ENCODE data around the gene HMGCS1. TPM values are rescaled to one million over a fixed set of nuclear protein-coding genes. Genes with fewer than 3 reads are reported as not detected.
"Not testable (repeated sequence)": the region's sequence is repeated elsewhere in the genome, so short reads cannot be mapped to it uniquely, and the experiment has no call there.

HMGCS1 gene
- total RNA-seq, 1 experiment from 2014 or later: 57.0 TPM

DNA sequence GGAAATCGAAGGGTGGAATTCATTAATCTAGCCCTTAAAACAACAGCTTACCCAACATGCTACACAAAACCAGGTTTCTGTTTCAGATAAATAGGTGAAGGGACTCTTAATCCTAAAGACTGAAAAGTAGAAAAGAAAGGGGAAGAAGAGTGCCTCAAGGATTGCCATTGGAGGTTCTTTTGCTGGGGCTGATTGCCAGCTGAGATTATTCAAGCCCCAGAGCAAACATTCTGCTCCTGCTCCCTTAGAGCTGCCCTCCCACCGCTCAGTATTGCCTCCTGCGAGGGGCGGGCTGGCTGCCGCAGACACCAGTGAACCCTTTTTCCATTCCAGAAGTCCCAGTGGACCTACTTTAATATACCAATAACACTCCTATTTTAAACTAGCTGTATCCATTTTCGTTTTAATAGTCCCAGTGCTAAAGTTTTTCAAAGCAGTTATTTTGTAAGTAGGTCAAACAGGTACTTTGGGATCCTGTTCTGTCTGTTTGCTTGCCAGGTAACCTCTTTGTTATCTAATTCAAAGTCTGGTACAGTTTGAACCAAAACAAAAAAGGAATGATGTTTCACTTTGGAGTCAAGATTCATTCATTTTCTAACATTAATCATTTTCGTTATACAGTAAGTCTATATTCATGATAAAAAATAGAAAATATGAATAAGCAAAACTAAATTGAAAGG, 38.6 kb downstream of the HMGCS1 start:
- no peak for DNase-seq (ENCODE audit: low spot score)

DNA sequence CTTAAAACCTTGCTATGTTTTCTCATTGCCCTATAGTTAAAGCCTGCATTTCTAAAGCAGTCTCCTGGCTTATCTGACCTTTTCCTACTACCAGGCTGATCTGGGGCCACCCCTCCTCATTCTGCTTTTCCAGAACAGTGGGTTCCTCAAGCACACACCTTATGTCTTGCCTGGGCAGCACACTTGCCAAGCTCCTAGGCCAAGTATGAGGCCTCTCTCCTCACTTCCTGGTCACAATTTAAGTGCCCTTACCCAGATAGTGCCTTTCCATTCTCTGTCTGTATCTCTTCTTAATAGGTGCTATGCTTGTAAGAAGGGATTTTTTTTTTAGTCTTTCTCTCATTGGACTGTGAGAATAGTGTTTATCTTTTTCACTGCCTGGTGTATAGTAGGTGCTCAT, 39.7 kb downstream of the HMGCS1 start:
- no peak for DNase-seq (ENCODE audit: low spot score)

DNA sequence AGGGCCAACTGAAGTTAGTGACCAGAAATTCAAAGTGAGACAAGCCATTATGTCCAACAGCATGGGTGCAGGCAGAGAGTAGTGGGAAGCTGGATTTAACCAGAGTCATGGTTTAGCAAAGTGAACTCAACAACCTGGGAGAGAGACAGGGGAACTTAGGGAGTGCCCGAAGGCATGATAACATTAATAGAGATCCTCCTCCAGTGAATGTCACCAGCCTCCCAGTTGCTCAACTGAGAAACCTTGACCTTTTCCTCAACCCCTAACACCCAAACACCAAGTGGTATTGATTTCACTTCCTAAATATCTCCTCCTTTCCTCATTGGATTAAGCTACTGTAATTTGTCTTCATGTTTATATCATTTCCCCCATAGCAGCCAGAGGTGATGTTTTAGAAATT, 42.6 kb downstream of the HMGCS1 start:
- DNase-seq (ENCODE audit: low spot score): no peak

GRCh38 chr5:43268188-43268820, 44.9 kb downstream of the HMGCS1 start:
- DNase-seq (ENCODE audit: low spot score): no peak

DNA sequence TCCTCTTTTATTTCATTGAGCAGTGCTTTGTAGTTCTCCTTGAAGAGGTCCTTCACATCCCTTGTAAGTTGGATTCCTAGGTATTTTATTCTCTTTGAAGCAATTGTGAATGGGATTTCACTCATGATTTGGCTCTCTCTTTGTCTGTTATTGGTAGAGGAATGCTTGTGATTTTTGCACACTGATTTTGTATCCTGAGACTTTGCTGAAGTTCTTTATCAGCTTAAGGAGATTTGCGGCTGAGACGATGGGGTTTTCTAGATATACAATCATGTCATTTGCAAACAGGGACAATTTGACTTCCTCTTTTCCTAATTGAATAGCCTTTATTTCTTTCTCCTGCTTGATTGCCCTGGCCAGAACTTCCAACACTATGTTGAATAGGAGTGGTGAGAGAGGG, 50.9 kb downstream of the HMGCS1 start:
- DNase-seq (ENCODE audit: low spot score): not testable (repeated sequence)

DNA sequence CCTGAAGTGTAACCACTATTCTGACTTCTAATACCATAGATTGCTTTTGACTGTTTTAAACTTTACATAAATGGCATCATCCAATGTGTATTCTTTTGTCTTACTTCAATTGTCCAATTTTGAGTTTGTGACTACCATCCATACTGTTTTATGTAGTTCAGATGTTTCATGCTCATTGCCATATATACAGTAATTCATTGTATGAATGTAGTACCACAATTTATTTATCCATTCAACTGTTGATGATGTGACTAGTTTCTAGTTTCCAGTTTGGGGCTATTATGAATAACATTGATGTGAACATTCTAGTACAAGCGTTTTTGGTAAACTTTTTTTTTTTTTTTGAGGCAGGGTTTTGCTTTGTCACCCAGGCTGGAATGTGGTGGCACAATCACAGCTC, 55.1 kb downstream of the HMGCS1 start:
- DNase-seq (ENCODE audit: low spot score): no peak

DNA sequence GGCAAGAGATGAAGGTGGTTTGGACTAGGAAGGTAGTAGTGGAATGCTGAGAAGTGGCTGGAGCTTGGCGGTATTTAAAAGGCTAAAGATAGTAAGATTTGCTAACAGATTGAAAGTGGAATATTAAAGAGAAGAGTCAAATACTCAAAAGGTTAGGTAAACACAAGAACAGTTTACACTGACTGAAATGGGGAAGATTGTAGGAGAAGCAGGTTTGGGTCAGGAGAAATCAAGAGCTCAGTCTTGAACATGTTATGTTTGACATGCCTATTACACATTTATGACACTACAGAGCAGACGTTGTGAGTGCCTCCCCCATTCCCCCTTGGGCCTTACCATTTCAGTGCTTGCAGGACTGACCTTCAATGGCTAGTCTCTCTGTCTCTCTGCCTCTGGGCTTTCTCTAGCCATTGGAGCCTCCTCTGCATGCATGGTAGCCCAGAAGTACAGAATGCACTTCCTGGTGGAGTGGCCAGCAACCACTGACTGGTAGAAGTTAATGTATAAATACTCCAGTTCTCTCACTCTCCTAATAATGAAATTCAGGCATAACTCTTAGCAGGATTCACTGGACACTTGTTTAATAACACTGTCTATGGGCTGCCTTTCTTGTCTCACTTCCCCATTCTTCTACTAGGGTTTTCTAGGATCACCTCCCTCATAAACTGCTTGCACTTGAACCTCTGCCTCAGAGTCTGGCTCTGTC, 56.8 kb downstream of the HMGCS1 start:
- no peak for DNase-seq (ENCODE audit: low spot score)

GRCh38 chr5:43255704-43256103, 57.5 kb downstream of the HMGCS1 start:
- no peak for DNase-seq (ENCODE audit: low spot score)

GRCh38 chr5:43251754-43252153, 61.5 kb downstream of the HMGCS1 start:
- no peak for DNase-seq (ENCODE audit: low spot score)

DNA sequence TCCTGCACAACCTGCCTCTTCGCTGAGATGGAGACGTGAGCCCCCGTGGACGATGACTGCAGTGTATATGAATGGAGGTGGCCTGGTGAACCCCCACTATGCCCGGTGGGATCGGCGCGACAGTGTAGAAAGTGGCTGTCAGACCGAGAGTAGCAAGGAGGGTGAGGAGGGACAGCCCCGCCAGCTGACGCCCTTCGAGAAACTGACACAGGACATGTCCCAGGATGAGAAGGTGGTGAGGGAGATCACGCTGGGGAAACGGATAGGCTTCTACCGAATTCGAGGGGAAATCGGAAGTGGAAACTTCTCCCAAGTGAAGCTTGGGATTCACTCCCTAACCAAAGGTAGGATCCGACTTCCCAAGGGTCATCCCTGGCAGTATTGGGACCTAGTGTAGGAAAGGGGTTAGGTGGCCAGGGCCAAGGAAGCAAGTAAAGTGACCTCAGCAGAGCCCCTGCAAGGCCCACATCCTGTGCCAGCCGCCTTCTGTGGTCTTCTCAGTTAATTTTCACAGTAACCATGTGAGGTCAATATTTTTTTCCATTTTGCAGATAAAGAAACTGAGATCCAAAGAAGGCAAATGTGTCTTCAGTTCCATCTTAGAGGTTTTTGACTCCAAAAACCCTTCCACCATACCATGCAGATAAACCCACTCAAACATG, 67.4 kb downstream of the HMGCS1 start:
- DNase-seq (ENCODE audit: low spot score): no peak

GRCh38 chr5:43244823-43245565, 68.2 kb downstream of the HMGCS1 start:
- no peak for DNase-seq (ENCODE audit: low spot score)

DNA sequence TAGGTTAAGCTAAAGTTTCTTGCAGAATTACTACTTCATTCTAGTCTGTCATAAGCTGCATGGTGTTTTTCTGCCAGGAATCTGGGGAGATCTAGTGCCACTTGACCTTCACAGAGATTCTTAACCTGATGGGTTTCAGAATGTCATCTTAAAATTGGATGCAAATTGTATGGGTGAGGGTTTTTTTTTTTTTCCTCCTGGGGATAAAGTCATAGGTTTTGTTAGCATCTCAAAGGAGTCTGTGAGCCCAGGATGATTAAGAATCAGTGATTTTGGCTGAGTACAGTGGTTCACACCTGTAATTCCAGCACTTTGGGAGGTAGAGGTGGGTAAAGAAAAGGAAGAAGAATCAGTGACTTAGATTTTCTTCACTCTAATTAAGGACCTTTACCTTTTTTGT, 69.9 kb downstream of the HMGCS1 start:
- DNase-seq (ENCODE audit: low spot score): no peak

DNA sequence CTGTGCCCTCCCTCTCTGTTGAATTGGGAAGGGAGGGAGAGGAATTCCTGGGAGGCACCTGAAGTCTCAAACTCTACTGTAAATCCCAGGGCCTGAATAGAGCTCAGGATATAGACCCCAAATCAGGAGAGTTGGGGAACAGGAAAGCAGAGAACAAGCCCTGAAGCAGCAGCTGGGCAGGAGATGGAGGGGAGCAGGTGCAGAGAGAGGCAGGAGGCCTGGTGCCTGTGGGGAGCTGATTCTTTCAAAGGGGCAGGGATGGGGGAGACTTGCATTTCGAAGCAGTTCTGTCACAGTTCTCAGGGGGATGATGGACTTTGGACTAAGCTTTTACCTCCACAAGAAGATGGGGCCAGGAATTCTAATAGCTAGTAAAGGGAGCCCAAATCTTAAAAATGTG, 71.0 kb downstream of the HMGCS1 start:
- no peak for DNase-seq (ENCODE audit: low spot score)

Other genes with a start within 250 kb of the HMGCS1 start
- gene ZNF131, start 192.5 kb downstream of the HMGCS1 start, total RNA-seq (2014; rRNA removed; shearing (Covaris generic)): 19.1 and 24.8 TPM in 2 replicates
- 0.04 TPM in 1 of 2 replicates, not detected in the other for gene NIM1K, start 121.2 kb downstream of the HMGCS1 start, total RNA-seq (2014; rRNA removed; shearing (Covaris generic))
- gene CCL28, start 99.0 kb upstream of the HMGCS1 start, total RNA-seq (2014; rRNA removed; shearing (Covaris generic)): not detected in 2 replicates
- 16.4 and 17.7 TPM in 2 replicates for gene TMEM267, start 170.5 kb upstream of the HMGCS1 start, total RNA-seq (2014; rRNA removed; shearing (Covaris generic))
- 14.4 and 15.1 TPM in 2 replicates for gene C5orf34, start 201.7 kb upstream of the HMGCS1 start, total RNA-seq (2014; rRNA removed; shearing (Covaris generic))
- 186 and 222 TPM in 2 replicates for gene PAIP1, start 243.7 kb upstream of the HMGCS1 start, total RNA-seq (2014; rRNA removed; shearing (Covaris generic))